GM18520 (cell line): Measurements from ENCODE around the gene RASEF.

Source experiments
- ATAC-seq: cut with Tn5 transposase; IDR thresholded peaks from one replicate; pipeline ENCODE4 v1.9.1; 2021; ENCODE audit not compliant: unreplicated experiment

Gene RASEF

GRCh38 chr9:83013867-83014605, 48.9 kb downstream of the RASEF start:
- no peak for ATAC-seq

- ATAC-seq: no peak
Observed at GRCh38 chr9:83012922-83013838, 49.8 kb downstream of the RASEF start.

GRCh38 chr9:83012168-83012921, 50.6 kb downstream of the RASEF start:
- no peak for ATAC-seq

GRCh38 chr9:83011611-83012010, 51.3 kb downstream of the RASEF start:
- ATAC-seq: no peak

GRCh38 chr9:83007521-83008300, 55.2 kb downstream of the RASEF start:
- ATAC-seq: no peak

GRCh38 chr9:83006378-83006777, 56.6 kb downstream of the RASEF start:
- peak; percentile 40 for ATAC-seq

- no peak for ATAC-seq
Observed at GRCh38 chr9:83005963-83006362, 57.0 kb downstream of the RASEF start.

GRCh38 chr9:83005361-83005760, 57.6 kb downstream of the RASEF start:
- no peak for ATAC-seq

- no peak for ATAC-seq
Observed at GRCh38 chr9:83002329-83002728, 60.6 kb downstream of the RASEF start.

GRCh38 chr9:83000765-83001164, 62.2 kb downstream of the RASEF start:
- ATAC-seq: no peak

GRCh38 chr9:82998409-82998808, 64.5 kb downstream of the RASEF start:
- no peak for ATAC-seq

GRCh38 chr9:82997476-82998140, 65.3 kb downstream of the RASEF start:
- no peak for ATAC-seq

GRCh38 chr9:82996941-82997340, 66.0 kb downstream of the RASEF start:
- ATAC-seq: no peak

- no peak for ATAC-seq
Observed at GRCh38 chr9:82993856-82994605, 68.9 kb downstream of the RASEF start.

- no peak for ATAC-seq
Observed at GRCh38 chr9:82991671-82992070, 71.3 kb downstream of the RASEF start.

- ATAC-seq: no peak
Observed at GRCh38 chr9:82989929-82990328, 73.0 kb downstream of the RASEF start.

- no peak for ATAC-seq
Observed at GRCh38 chr9:82988488-82988887, 74.5 kb downstream of the RASEF start.

GRCh38 chr9:82987370-82988189, 75.4 kb downstream of the RASEF start:
- ATAC-seq: no peak

GRCh38 chr9:82981552-82981951, 81.4 kb downstream of the RASEF start:
- no peak for ATAC-seq
